Measurements from ENCODE around the gene GPR152. TPM values are rescaled to one million over a fixed set of nuclear protein-coding genes. Genes with fewer than 3 reads are reported as not detected.

The GPR152 gene
- total RNA-seq, 2 donors from 2014 or later: not detected

- Histone ChIP-seq H3K4me1 (ENCODE audit: control insufficient read depth in 1 of 2, low read depth in 2 of 2) (peaks cover 10 to 40% of the 10 kb centered on the region in 2 donors), H3K36me3 (no peaks in the 10 kb centered on the region), H3K4me3 (peak overlapping the region; percentile 73), H3K27ac (peak overlapping the region; percentile 81 to 82), H3K9me3 (no peaks in the 10 kb centered on the region), H3K27me3 (replicated peaks; ENCODE audit: insufficient read depth) (no peaks in the 10 kb centered on the region)
- no peak for TF ChIP-seq CTCF (IDR thresholded peaks at IDR 0.05)
- DNase-seq (ENCODE audit: low spot score) (peak; percentile 45), ATAC-seq (ENCODE audit: insufficient number of reproducible peaks, low FRiP score, low read depth) (peak; percentile 48)
Observed at GRCh38 chr11:67464411-67465188, 12.1 kb upstream of the GPR152 start.

- ATAC-seq (ENCODE audit: insufficient number of reproducible peaks, low FRiP score, low read depth) (no peak), DNase-seq (ENCODE audit: low spot score) (no peak)
- Histone ChIP-seq H3K27ac (peak overlapping the region; percentile 81 to 82), H3K4me3 (peak overlapping the region; percentile 73), H3K36me3 (no peaks in the 10 kb centered on the region), H3K27me3 (replicated peaks; ENCODE audit: insufficient read depth) (no peaks in the 10 kb centered on the region), H3K9me3 (no peaks in the 10 kb centered on the region), H3K4me1 (ENCODE audit: control insufficient read depth in 1 of 2, low read depth in 2 of 2) (peaks cover 10 to 38% of the 10 kb centered on the region in 2 donors)
- no peak for TF ChIP-seq CTCF (IDR thresholded peaks at IDR 0.05)
Observed at GRCh38 chr11:67463680-67464410, 11.3 kb upstream of the GPR152 start.

- peak overlapping the region in 1 of 2 donors; percentile 81 for H3K27ac ChIP-seq
- H3K36me3 ChIP-seq: no peaks in the 10 kb centered on the region
- no peak for DNase-seq (ENCODE audit: low spot score)
- H3K4me1 ChIP-seq (ENCODE audit: control insufficient read depth in 1 of 2, low read depth in 2 of 2): peaks cover 8 to 34% of the 10 kb centered on the region in 2 donors
- no peak overlapping the region for H3K4me3 ChIP-seq
- no peak for TF ChIP-seq CTCF (IDR thresholded peaks at IDR 0.05)
- no peaks in the 10 kb centered on the region for H3K27me3 ChIP-seq (replicated peaks; ENCODE audit: insufficient read depth)
- no peaks in the 10 kb centered on the region for H3K9me3 ChIP-seq
- no peak for ATAC-seq (ENCODE audit: insufficient number of reproducible peaks, low FRiP score, low read depth)
Observed at GRCh38 chr11:67463186-67463585, 10.7 kb upstream of the GPR152 start.

GRCh38 chr11:67458266-67458665 lies 5.7 kb upstream of the GPR152 start:
- ATAC-seq (ENCODE audit: insufficient number of reproducible peaks, low FRiP score, low read depth) (no peak), DNase-seq (ENCODE audit: low spot score) (no peak)
- no peaks in the 10 kb centered on the region for H3K4me1 ChIP-seq (ENCODE audit: control insufficient read depth in 1 of 2, low read depth in 2 of 2)
- no peaks in the 10 kb centered on the region for H3K27me3 ChIP-seq (replicated peaks; ENCODE audit: insufficient read depth)
- no peaks in the 10 kb centered on the region for H3K36me3 ChIP-seq
- no peak for TF ChIP-seq CTCF (IDR thresholded peaks at IDR 0.05)
- no peak overlapping the region for H3K4me3 ChIP-seq
- H3K9me3 ChIP-seq: no peaks in the 10 kb centered on the region
- H3K27ac ChIP-seq: no peak overlapping the region

- Histone ChIP-seq H3K4me1 (ENCODE audit: control insufficient read depth in 1 of 2, low read depth in 2 of 2) (no peaks in the 10 kb centered on the region), H3K36me3 (no peaks in the 10 kb centered on the region), H3K9me3 (no peaks in the 10 kb centered on the region), H3K27me3 (replicated peaks; ENCODE audit: insufficient read depth) (no peaks in the 10 kb centered on the region), H3K27ac (no peak overlapping the region), H3K4me3 (no peak overlapping the region)
- no peak for ATAC-seq (ENCODE audit: insufficient number of reproducible peaks, low FRiP score, low read depth)
- TF ChIP-seq CTCF (IDR thresholded peaks at IDR 0.05): no peak
- no peak for DNase-seq (ENCODE audit: low spot score)
Observed at GRCh38 chr11:67457453-67457852, 4.9 kb upstream of the GPR152 start.

All from thoracic aorta (tissue), 2 donors.